NK-92 (cell line): ENCODE results near the gene FBP1.
"Not testable (repeated sequence)": the region's sequence is repeated elsewhere in the genome, so short reads cannot be mapped to it uniquely, and the experiment has no call there.

ENCODE experiments used
- DNase-seq: peaks from one replicate; lab custom pipeline; 2025; ENCODE audit not compliant: unreplicated experiment; lab: John Stamatoyannopoulos, UW

Gene FBP1

GRCh38 chr9:94623253-94623652 lies 16.1 kb downstream of the FBP1 start:
- DNase-seq = no peak

DNA sequence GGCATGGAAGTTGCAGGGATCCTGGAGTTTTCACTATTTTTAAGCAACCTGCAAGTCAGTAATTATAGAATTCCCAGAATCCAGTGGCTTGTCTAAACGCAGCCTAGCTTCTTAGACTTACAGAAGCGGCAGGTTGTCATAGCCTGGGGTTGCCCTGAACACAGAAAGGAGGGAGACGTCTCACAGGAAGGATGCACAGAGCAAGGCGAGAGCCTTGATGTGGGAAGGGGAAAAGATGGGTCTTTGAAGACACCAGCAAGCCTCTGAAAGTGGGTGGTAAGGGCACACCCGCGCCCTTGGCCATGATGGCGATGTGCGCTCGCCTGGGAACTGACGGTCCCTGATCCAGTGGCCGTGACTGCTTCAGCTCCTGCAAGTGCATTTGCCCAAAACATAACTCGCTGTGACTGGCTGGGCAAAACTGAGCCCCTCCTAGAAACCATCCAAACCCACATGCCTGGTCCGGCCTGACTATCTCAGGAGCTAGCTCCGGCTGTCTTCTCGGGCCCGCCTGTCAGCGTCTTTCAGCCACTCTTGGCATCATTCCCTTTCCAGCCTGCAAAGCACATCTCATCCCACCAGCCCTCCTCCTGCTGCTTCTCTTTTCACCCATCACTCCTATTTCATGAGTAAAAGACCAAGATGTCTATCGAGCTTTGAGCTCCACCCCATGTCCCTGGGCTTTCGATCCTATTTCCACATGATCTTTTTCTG lies 17.1 kb downstream of the FBP1 start:
- no peak for DNase-seq

DNA sequence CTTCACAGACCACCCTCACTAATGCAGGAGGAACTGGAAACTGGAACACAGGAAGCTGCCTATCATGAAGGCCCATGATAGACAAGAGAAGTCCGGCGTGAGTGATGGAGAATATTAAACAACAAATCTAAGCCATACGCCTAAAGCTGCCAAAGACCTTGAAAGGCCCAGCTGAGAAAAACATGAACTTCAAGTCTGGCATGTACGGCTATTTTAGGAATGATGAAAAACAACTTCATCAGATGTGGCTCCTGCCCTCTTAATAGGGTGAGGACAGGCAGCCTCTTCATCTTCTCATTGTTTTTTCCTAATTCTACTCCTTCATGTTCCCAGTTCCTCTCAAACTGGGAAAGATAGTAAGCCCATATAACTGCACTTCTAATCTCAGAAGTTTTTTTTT lies 20.3 kb downstream of the FBP1 start:
- no peak for DNase-seq

- DNase-seq = no peak
Observed at GRCh38 chr9:94613003-94613402, 26.3 kb downstream of the FBP1 start.

DNA sequence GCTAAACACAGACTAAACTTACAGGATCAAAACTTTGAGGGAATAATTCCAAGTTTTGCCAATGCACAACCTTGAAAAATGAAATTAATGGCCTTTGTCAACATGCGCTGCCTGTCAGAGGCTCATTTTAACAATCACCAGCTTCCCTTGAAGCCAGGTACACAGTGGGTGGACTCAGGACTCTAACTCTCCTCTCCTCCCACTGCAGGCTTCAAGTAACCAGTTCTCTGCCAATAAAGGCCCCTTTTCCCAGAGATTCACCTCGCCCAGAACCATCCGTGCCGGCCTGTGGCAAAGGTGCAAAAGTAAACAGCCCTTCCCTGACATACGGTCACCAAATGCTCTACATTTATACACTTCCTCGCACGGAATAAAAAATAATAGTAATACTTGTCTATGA lies 27.2 kb downstream of the FBP1 start:
- DNase-seq = no peak

- no peak for DNase-seq
Observed at GRCh38 chr9:94611638-94612068, 27.7 kb downstream of the FBP1 start.

DNA sequence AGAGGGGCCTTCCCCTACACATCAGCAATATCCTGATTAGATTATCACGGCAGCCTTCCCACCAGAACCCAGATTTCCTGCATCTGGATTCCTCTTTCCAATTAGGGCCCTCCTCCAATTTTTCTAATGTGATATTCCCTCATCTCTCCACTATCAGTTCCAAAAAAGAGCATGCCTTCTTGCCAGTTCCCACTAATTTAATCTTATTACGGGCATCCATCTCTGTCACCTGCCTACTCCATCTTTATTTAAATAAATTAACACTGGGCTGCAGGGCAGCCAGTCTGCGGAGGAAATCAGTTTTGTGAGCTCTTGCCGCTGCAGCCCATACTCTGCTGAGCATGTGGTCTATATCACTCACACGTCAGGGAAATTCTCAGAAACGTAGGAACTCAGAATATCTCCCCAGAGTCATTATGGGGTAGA lies 29.1 kb downstream of the FBP1 start:
- DNase-seq = no peak

GRCh38 chr9:94607423-94607691 lies 32.0 kb downstream of the FBP1 start:
- no peak for DNase-seq

GRCh38 chr9:94606646-94607422 lies 32.5 kb downstream of the FBP1 start:
- no peak for DNase-seq

DNA sequence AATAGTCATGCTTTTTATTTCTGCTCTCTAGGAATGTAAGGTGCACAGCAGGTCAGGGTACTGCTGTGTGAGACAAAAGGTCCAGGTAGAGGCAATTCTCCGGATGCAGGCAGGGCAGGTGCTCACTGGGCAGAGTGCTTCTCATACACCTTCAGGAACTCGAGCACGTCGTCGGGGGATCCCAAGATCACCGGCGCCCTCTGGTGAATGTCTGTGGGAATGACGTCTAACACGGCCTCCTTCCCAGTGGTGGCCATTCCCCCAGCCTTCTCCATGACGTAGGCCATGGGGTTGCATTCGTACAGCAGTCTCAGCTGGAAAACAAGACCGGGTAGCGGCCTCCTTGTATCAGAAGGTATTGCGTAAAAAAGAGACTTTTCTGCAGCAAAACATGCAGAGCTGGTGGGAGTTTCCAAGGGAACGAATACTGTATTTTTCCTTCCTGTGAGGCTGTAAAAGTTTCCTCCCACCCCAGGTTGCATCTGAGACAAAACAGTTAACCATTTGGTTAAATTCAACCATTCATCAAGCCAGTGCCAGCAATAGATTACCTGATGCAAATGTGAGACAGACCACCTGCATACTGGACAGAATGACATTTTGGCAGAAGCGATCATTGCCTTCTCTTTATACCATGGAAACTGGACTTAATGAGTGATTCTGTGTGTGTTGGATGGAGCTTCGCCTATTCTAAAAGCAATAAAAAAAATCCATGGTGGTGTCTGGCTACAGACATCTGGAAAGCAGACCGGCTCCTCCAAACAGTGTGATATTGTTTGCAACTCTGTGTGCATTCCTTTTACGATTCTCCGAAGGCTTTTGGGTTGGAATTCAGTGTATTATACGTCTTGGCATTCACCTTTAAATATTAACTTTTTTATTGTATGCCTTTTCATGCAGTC lies 35.8 kb downstream of the FBP1 start:
- peak; percentile 5 for DNase-seq

DNA sequence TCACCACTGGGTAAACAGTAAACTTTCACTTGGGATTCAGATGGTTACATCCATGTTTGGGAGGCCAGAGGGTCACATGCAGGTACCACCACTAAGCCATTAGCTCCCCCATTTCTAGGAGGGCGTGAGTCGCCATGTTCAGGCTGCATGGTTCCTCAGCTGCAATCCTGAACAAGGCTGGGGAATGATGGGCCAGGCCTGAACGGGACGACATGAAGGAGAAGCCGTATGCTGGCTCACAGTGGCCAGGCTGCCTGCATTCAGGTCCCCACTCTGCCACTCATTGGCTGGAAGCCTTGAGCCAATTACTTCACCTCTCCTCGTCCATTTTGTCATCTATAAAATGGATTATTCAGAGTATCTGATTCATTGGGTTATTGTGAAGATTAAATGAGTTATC lies 36.7 kb downstream of the FBP1 start:
- no peak for DNase-seq

DNA sequence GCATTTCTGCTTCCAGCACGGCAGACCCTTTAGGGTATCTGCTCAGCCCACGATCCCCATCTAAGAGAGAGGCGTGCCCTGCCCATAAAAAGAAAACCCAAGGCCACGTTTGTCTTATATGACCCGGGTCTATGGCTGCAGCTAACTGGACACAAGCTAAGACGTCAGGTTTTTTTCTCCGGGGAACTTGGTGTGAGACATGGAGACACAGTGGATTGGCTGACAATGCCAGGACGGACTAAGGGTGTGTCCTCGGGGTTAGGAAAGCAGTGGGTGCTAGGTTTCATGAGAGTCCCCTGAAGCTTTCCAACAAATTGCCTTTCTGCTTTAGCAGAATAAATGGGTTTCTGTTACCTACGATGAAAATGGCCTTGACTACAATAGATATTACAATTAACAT lies 38.6 kb downstream of the FBP1 start:
- no peak for DNase-seq

DNA sequence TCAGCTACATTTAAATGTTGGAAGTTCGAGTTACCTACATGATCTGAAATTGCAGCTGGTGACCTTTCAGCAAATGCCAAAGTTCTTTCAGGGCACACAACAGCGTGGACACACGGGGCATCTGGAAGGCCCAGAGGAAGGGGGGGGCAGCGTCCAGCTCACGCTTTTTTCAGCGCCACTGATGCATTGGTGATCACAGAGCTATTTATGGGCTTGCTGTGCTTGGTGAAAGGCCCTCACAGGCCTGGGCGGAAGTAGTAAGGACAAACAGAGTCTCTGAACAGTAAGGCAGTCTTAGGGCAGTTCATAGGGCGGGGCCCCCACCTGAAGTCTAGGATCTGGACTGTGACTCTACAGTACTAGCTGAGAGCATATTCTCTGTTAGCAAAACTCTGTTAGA lies 39.1 kb downstream of the FBP1 start:
- DNase-seq = no peak

- DNase-seq = no peak
Observed at GRCh38 chr9:94599102-94599501, 40.2 kb downstream of the FBP1 start.

- no peak for DNase-seq
Observed at GRCh38 chr9:94593459-94594345, 45.6 kb downstream of the FBP1 start, which contains the start of gene FBP2. FBP2 (minus strand) TSS chr9:94593824; CDS start chr9:94593726, 98 bp downstream.

GRCh38 chr9:94592683-94593082 lies 46.6 kb downstream of the FBP1 start:
- DNase-seq = not testable (repeated sequence)

DNA sequence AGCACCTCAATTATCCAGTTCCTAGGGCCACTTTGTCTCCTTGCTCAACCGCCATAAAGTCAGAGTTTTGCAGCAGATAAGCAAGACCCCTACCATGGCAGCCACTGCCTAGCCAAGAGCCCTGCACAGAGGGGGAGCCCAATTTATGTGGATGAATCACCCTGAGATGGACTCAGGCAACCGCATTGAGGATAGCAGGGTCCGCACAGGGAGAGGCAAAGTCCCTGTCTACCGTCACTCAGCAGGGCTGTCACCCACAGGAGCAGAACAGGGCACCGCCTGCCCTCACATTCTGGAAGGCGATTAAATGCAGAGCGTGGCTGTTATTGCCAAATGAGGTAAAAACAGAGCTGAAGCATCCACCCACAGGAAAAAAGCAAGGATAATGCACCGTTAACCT lies 47.4 kb downstream of the FBP1 start:
- no peak for DNase-seq

- not testable (repeated sequence) for DNase-seq
Observed at GRCh38 chr9:94591046-94591545, 48.2 kb downstream of the FBP1 start.

- no peak for DNase-seq
Observed at GRCh38 chr9:94588681-94589080, 50.6 kb downstream of the FBP1 start.

DNA sequence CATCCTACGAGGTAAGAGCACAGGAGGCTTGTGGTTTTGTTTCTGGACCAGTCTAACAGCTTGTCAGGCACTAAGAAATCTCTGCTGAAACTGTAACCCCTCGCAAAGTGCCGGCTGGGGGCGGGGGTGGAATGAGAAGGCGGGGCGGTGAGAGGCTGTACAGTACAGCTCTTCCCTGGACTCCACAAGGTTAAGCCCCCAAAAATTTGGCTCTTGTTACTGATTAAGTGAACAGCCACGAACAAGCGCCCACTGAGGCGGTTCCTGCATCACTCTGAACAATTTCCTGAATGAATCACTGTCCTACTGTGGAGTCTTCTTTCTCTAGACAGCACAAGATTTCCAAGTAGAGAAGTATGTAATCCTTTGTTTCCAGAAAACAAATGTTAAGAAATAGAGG lies 52.5 kb downstream of the FBP1 start:
- no peak for DNase-seq
